Adrenal gland (tissue), 5 donors: ENCODE measurements around the gene C10orf120.

Experiments used
- POLR2A ChIP-seq, 2 donors: fragments of 450-650 bp; IDR thresholded peaks; one replicate each; pipeline ENCODE4 v1.6.1; 2017; ENCODE audit warnings: antibody characterized with exemption in 2 of 2, mild to moderate bottlenecking in 2 of 2, moderate library complexity in 1 of 2
- TF ChIP-seq, protein P1 (sequence below), 6 experiments: fragments of 450-650 bp in 4 of 6; fragments of 200-600 bp in 2 of 6; sonication (generic) in 1 of 6; IDR thresholded peaks; 1 replicate in 5 of 6; 2 replicates in 1 of 6; pipeline versions ENCODE4 v1.5.1 to v1.8.0; 2016 to 2021; ENCODE audit warnings: antibody characterized with exemption in 6 of 6, mild to moderate bottlenecking in 2 of 6, moderate library complexity in 1 of 6
- donor health status: DM: no; HTN: no; CAD: no.

GRCh38 chr10:122738031-122738430 is 38.4 kb upstream of the C10orf120 start:
- TF ChIP-seq POLR2A (IDR thresholded peaks at IDR 0.05) = no peak
- TF ChIP-seq, protein P1, sequence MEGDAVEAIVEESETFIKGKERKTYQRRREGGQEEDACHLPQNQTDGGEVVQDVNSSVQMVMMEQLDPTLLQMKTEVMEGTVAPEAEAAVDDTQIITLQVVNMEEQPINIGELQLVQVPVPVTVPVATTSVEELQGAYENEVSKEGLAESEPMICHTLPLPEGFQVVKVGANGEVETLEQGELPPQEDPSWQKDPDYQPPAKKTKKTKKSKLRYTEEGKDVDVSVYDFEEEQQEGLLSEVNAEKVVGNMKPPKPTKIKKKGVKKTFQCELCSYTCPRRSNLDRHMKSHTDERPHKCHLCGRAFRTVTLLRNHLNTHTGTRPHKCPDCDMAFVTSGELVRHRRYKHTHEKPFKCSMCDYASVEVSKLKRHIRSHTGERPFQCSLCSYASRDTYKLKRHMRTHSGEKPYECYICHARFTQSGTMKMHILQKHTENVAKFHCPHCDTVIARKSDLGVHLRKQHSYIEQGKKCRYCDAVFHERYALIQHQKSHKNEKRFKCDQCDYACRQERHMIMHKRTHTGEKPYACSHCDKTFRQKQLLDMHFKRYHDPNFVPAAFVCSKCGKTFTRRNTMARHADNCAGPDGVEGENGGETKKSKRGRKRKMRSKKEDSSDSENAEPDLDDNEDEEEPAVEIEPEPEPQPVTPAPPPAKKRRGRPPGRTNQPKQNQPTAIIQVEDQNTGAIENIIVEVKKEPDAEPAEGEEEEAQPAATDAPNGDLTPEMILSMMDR (IDR thresholded peaks at IDR 0.05) = no peak
